Ascending aorta (tissue), 2 donors: ENCODE measurements around the gene PRICKLE1. TPM values are rescaled to one million over a fixed set of nuclear protein-coding genes. Genes with fewer than 3 reads are reported as not detected.

ENCODE experiments used
- DNase-seq, 2 donors: peaks; one replicate each; pipeline ENCODE4 v3.0.0-alpha.2; 2019; ENCODE audit warnings: low spot score in 2 of 2
- H3K27ac ChIP-seq, 2 donors: fragments of 200-600 bp; sonication (generic); one replicate each; pipeline ENCODE4 v1.5.1; 2016 to 2017; ENCODE audit warnings: mild to moderate bottlenecking in 1 of 2
- H3K27me3 ChIP-seq: fragments of 200-600 bp; sonication (generic); one replicate; pipeline ENCODE4 v1.5.1; 2017
- H3K36me3 ChIP-seq, 2 donors: fragments of 200-600 bp; sonication (generic); one replicate each; pipeline ENCODE4 v1.5.1; 2016
- H3K4me1 ChIP-seq, 2 donors: fragments of 200-600 bp; sonication (generic); one replicate each; pipeline ENCODE4 v1.5.1; 2016 to 2017; ENCODE audit warnings: mild to moderate bottlenecking in 1 of 2
- H3K4me3 ChIP-seq, 2 donors: fragments of 200-600 bp; sonication (generic); one replicate each; pipeline ENCODE4 v1.5.1; 2016 to 2017; ENCODE audit warnings: mild to moderate bottlenecking in 1 of 2
- H3K9me3 ChIP-seq, 2 donors: fragments of 200-600 bp; sonication (generic); one replicate each; pipeline ENCODE4 v1.5.1; 2016
- intact Hi-C: fragments of 100-400 bp; cut with DNase I; formaldehyde crosslinking; loops from one replicate; pipeline ENCODE4 v1.15.1; 2023
- total RNA-seq: library from RNA; depleted of rRNA; stranded (reverse); fragments of >200 nt; gene quantifications from one replicate; pipeline ENCODE4 v1.1.0, GENCODE V29; 2016
- TF ChIP-seq, protein P1 (sequence below), 3 experiments: fragments of 200-600 bp in 2 of 3; fragments of 450-650 bp in 1 of 3; sonication (generic) in 2 of 3; IDR thresholded peaks; one replicate each; pipeline ENCODE4 v1.5.1; 2016 to 2019; ENCODE audit warnings: antibody characterized with exemption in 3 of 3, mild to moderate bottlenecking in 1 of 3, moderate library complexity in 1 of 3

PRICKLE1 gene
- total RNA-seq, 1 donor from 2014 or later = 1.8 TPM

GRCh38 chr12:42612231-42612613 is 22.7 kb upstream of the PRICKLE1 start:
- Histone ChIP-seq H3K36me3 (no peaks in the 10 kb centered on the region), H3K9me3 (peaks cover 6 to 8% of the 10 kb centered on the region in 2 donors), H3K27me3 (no peaks in the 10 kb centered on the region), H3K4me1 (no peaks in the 10 kb centered on the region), H3K4me3 (no peak overlapping the region), H3K27ac (no peak overlapping the region)
- DNase-seq = no peak
- intact Hi-C loops = no loop called here
- TF ChIP-seq, protein P1, sequence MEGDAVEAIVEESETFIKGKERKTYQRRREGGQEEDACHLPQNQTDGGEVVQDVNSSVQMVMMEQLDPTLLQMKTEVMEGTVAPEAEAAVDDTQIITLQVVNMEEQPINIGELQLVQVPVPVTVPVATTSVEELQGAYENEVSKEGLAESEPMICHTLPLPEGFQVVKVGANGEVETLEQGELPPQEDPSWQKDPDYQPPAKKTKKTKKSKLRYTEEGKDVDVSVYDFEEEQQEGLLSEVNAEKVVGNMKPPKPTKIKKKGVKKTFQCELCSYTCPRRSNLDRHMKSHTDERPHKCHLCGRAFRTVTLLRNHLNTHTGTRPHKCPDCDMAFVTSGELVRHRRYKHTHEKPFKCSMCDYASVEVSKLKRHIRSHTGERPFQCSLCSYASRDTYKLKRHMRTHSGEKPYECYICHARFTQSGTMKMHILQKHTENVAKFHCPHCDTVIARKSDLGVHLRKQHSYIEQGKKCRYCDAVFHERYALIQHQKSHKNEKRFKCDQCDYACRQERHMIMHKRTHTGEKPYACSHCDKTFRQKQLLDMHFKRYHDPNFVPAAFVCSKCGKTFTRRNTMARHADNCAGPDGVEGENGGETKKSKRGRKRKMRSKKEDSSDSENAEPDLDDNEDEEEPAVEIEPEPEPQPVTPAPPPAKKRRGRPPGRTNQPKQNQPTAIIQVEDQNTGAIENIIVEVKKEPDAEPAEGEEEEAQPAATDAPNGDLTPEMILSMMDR (IDR thresholded peaks at IDR 0.05) = no peak

- no peak for DNase-seq
- Histone ChIP-seq H3K27me3 (no peaks in the 10 kb centered on the region), H3K36me3 (no peaks in the 10 kb centered on the region), H3K4me1 (no peaks in the 10 kb centered on the region), H3K9me3 (peaks cover under 1 to 3% of the 10 kb centered on the region in 2 donors), H3K4me3 (no peak overlapping the region), H3K27ac (no peak overlapping the region)
- intact Hi-C loops = no loop called here
- TF ChIP-seq, protein P1 (IDR thresholded peaks at IDR 0.05) = no peak
Measured at GRCh38 chr12:42611571-42612230, 22.2 kb upstream of the PRICKLE1 start.

DNA sequence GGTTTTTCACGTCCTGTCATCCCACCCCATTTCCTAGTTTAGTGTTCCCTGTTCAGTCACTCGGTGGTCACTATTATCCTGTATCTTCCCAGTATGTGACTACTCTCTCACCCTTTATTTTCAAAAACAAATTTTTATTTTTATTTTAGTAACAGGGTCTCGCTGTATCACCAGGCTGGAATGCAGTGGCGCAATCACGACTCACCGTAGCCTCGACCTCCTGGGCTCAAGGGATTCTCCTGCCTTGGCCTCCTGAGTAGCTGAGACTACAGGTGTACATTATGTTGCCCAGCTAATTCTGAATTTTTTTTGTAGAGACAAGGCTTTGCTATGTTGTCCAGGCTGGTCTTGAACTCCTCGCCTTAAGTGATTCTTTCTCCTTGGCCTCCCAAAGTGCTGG is 20.1 kb upstream of the PRICKLE1 start:
- Histone ChIP-seq H3K9me3 (no peaks in the 10 kb centered on the region), H3K4me3 (no peak overlapping the region), H3K4me1 (no peaks in the 10 kb centered on the region), H3K27me3 (no peaks in the 10 kb centered on the region), H3K36me3 (no peaks in the 10 kb centered on the region), H3K27ac (no peak overlapping the region)
- no peak for DNase-seq
- TF ChIP-seq, protein P1 (IDR thresholded peaks at IDR 0.05) = no peak
- intact Hi-C loops = no loop called here

DNA sequence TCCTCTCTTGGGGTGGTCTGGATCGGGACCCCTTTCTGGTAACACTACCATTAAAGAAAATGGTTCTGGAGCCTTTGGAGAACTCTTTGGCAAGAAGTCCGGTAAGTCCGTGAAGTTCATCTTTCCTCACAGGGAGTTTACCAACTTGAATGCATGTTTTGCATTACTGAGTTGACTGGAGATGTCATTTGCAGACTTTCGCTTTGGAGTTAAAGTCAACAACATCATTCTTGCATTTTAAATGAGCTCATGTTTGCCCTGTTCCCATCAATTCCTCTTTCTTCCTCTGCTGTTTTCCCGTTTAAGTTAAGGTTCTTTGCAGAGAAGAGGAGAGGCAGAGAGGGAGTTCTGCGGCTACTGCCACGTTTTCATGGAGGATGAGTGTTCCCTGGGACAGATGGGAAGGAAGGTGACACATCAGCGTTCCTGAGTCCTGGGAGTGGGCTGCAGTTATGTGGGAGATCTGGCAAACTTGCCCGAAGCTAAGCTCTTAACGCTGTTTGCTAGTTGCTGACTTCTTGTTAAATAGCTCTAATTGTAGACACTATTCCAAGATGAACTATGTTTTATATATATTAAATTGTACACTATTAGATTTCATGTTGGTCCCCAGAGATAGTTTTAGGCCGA is 18.8 kb upstream of the PRICKLE1 start:
- no peak for DNase-seq
- intact Hi-C loops = no loop called here
- no peaks in the 10 kb centered on the region for H3K36me3 ChIP-seq
- no peaks in the 10 kb centered on the region for H3K4me1 ChIP-seq
- H3K4me3 ChIP-seq = no peak overlapping the region
- TF ChIP-seq, protein P1 (IDR thresholded peaks at IDR 0.05) = no peak
- H3K27me3 ChIP-seq = no peaks in the 10 kb centered on the region
- no peak overlapping the region for H3K27ac ChIP-seq
- no peaks in the 10 kb centered on the region for H3K9me3 ChIP-seq

DNA sequence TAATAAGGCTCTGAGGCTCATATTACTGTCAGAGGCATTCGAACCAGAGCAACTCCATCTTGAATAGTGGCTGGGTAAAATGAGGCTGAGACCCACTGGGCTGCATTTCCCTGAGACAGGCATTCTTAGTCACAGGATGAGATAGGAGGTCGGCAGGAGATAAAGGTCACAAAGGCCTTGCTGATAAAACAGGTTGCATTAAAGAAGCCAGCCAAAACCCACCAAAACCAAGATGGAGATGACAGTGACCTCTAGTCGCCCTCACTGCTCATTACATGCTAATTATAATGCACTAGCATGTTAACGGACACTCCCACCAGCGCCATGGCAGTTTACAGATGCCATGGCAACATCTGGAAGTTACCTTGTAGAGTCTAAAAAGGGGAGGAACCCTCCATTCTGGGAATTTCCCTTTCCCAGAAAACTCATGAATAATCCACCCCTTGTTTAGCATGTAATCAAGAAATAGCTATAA is 18.1 kb upstream of the PRICKLE1 start:
- intact Hi-C loops = no loop called here
- Histone ChIP-seq H3K27me3 (no peaks in the 10 kb centered on the region), H3K4me3 (no peak overlapping the region), H3K9me3 (no peaks in the 10 kb centered on the region), H3K4me1 (no peaks in the 10 kb centered on the region), H3K27ac (no peak overlapping the region), H3K36me3 (no peaks in the 10 kb centered on the region)
- no peak for DNase-seq
- TF ChIP-seq, protein P1 (IDR thresholded peaks at IDR 0.05) = no peak
